Pancreas (tissue), 10 donors: ENCODE data around the gene GALP. TPM values are rescaled to one million over a fixed set of nuclear protein-coding genes. Genes with fewer than 3 reads are reported as not detected.
"Not testable (repeated sequence)": the region's sequence is repeated elsewhere in the genome, so short reads cannot be mapped to it uniquely, and the experiment has no call there.

Source experiments
- ATAC-seq, 4 donors: fragments of 200-7000 bp; cut with Tn5 transposase; one replicate each; pipeline versions ENCODE4 v1.8.0 to v1.9.1; 2020; ENCODE audit warnings: mild to moderate bottlenecking in 4 of 4, moderate library complexity in 4 of 4
- DNase-seq, 6 donors: peaks; one replicate each; pipeline ENCODE4 v3.0.0-alpha.2; 2020
- FAIRE-seq: peaks from 2 replicates; lab custom pipeline; 2012; peaks lifted over from hg19 to GRCh38; lab: Jason Lieb, UNC
- H3K27ac ChIP-seq, 4 donors: fragments of 200-600 bp; sonication (generic); 1 replicate in 3 of 4; 2 replicates in 1 of 4; pipeline versions ENCODE4 v1.5.0 to v1.8.0; 2020
- H3K27me3 ChIP-seq, 4 donors: fragments of 200-600 bp; one replicate each; pipeline ENCODE4 v1.8.0; 2021
- H3K36me3 ChIP-seq, 3 donors: fragments of 200-600 bp; sonication (generic) in 1 of 3; one replicate each; pipeline versions ENCODE4 v1.5.0 to v1.8.0; 2020 to 2021
- H3K4me1 ChIP-seq, 3 donors: fragments of 200-600 bp; one replicate each; pipeline ENCODE4 v1.8.0; 2021
- H3K4me3 ChIP-seq, 4 donors: fragments of 200-600 bp; sonication (generic) in 2 of 4; one replicate each; pipeline versions ENCODE4 v1.5.0 to v1.8.0; 2020 to 2021
- H3K9me3 ChIP-seq, 4 donors: fragments of 200-600 bp; one replicate each; pipeline ENCODE4 v1.8.0; 2021
- CTCF ChIP-seq, 4 donors: fragments of 200-600 bp; sonication (generic) in 3 of 4; IDR thresholded peaks; one replicate each; pipeline versions ENCODE4 v1.5.0 to v1.8.0; 2021; ENCODE audit warnings: antibody characterized with exemption in 4 of 4
- WGBS, 2 donors: extraction: QIAGEN DNeasy Blood & Tissue Kit; methylation state at CpG; one replicate each; pipeline ENCODE4 v1.1.7; 2013; 5-methylcytosine and 5-hydroxymethylcytosine counted together
- intact Hi-C, 3 donors: fragments of 100-400 bp; cut with DNase I; formaldehyde crosslinking; loops; one replicate each; pipeline versions ENCODE4 v1.11.1 to v1.14.2; 2022
- polyA plus RNA-seq, 2 donors: library from polyadenylated mRNA; stranded (reverse); fragments of 200-250 nt; gene quantifications; one replicate each; pipeline ENCODE4 v1.2.3, GENCODE V29; 2013
- total RNA-seq, 6 donors: library from RNA; stranded (reverse); fragmentation: NEBNext Ultra II Directional in 4 of 6; extraction: Animal tissue kit (Norgen Biotek cat#: 25700) in 4 of 6; gene quantifications; one replicate each; pipeline versions ENCODE4 v1.2.1 to v1.2.4, GENCODE V29; 2021 to 2023
- donor health status: healthy with polysubstance abuse.
- donor health status: DM: no; HTN: no; CAD: no; lungs with moderate emphysema.
- donor health status: DM: no; HTN: no; CAD: no.
- donor health status: control.
- donor health status: control.
- donor health status: Bipolar disorder and iron deficiency.
- donor health status: DM: yes; HTN: yes; CAD: no.
- donor health status: DM: no; HTN: no; CAD: no.
- donor health status: DM: no; HTN: no; CAD: no.
- donor health status: DM: yes; HTN: yes; CAD: no.

GALP gene
- total and polyA plus RNA-seq, 8 donors: not detected

GRCh38 chr19:56218961-56219360, 43.2 kb downstream of the GALP start:
- no peak for TF ChIP-seq CTCF (IDR thresholded peaks at IDR 0.05)
- DNase-seq (no peak), FAIRE-seq (no peak), ATAC-seq (no peak)
- Histone ChIP-seq H3K27me3 (no peaks in the 10 kb centered on the region), H3K9me3 (no peaks in the 10 kb centered on the region), H3K36me3 (no peaks in the 10 kb centered on the region), H3K4me3 (no peak overlapping the region), H3K4me1 (no peaks in the 10 kb centered on the region), H3K27ac (no peak overlapping the region)
- WGBS, 2 donors: 89 to 91% methylated on average over 10 of the region's 10 CpGs
- intact Hi-C loops: no loop called here

GRCh38 chr19:56221442-56221841, 45.6 kb downstream of the GALP start:
- H3K36me3 ChIP-seq, H3K4me3 ChIP-seq, H3K27ac ChIP-seq, DNase-seq, H3K27me3 ChIP-seq, H3K9me3 ChIP-seq, FAIRE-seq, intact Hi-C loops, H3K4me1 ChIP-seq: not testable (repeated sequence)
- WGBS, 2 donors: 59 to 61% methylated on average over 9 of the region's 9 CpGs
- peak in 1 of 4 donors; percentile 42 for ATAC-seq

- Histone ChIP-seq H3K4me1 (no peaks in the 10 kb centered on the region), H3K4me3 (no peak overlapping the region), H3K36me3 (no peaks in the 10 kb centered on the region), H3K27ac (no peak overlapping the region), H3K9me3 (no peaks in the 10 kb centered on the region), H3K27me3 (no peaks in the 10 kb centered on the region)
- ATAC-seq (no peak), FAIRE-seq (no peak), DNase-seq (no peak)
- intact Hi-C loops: no loop called here
- 90 to 92% methylated on average over 14 of the region's 14 CpGs for WGBS, 2 donors
- TF ChIP-seq CTCF (IDR thresholded peaks at IDR 0.05): no peak
These were observed 46.0 kb downstream of the GALP start for GRCh38 chr19:56221851-56222250.

GRCh38 chr19:56222901-56223300, 47.1 kb downstream of the GALP start:
- H3K9me3 ChIP-seq: no peaks in the 10 kb centered on the region
- H3K27me3 ChIP-seq: no peaks in the 10 kb centered on the region
- WGBS, 2 donors: 75 to 82% methylated on average over 6 of the region's 6 CpGs
- intact Hi-C loops: no loop called here
- FAIRE-seq (no peak), ATAC-seq (no peak), DNase-seq (no peak)
- no peaks in the 10 kb centered on the region for H3K36me3 ChIP-seq
- TF ChIP-seq CTCF (IDR thresholded peaks at IDR 0.05): no peak
- H3K4me3 ChIP-seq: no peak overlapping the region
- no peaks in the 10 kb centered on the region for H3K4me1 ChIP-seq
- H3K27ac ChIP-seq: no peak overlapping the region

GRCh38 chr19:56223481-56223880, 47.7 kb downstream of the GALP start:
- Histone ChIP-seq H3K27ac (no peak overlapping the region), H3K36me3 (no peaks in the 10 kb centered on the region), H3K9me3 (no peaks in the 10 kb centered on the region), H3K27me3 (no peaks in the 10 kb centered on the region), H3K4me3 (no peak overlapping the region), H3K4me1 (no peaks in the 10 kb centered on the region)
- no peak for DNase-seq
- no peak for ATAC-seq
- intact Hi-C loops: no loop called here
- 77 to 81% methylated on average over 9 of the region's 9 CpGs for WGBS, 2 donors
- no peak for TF ChIP-seq CTCF (IDR thresholded peaks at IDR 0.05)
- FAIRE-seq: no peak

Other genes starting within 250 kb of the GALP start
- not detected for gene NLRP13, start 243.7 kb upstream of the GALP start, total RNA-seq
- gene NLRP13, start 243.7 kb upstream of the GALP start, polyA plus RNA-seq: under 1 TPM in 1 of 2 donors, not detected in 1; 0.02 TPM
- gene NLRP8, start 228.2 kb upstream of the GALP start, total RNA-seq: not detected
- not detected for gene NLRP8, start 228.2 kb upstream of the GALP start, polyA plus RNA-seq
- not detected for gene NLRP5, start 189.2 kb upstream of the GALP start, total RNA-seq
- not detected for gene NLRP5, start 189.2 kb upstream of the GALP start, polyA plus RNA-seq
- gene ZNF787, start 54.7 kb upstream of the GALP start, total RNA-seq: 10 to 100 TPM; 22.1 to 41.9 (median 25.6) TPM
- gene ZNF787, start 54.7 kb upstream of the GALP start, polyA plus RNA-seq: 10 to 100 TPM; 13.6 to 31.1 TPM
- 10 to 100 TPM; 27.9 to 47.9 (median 32.5) TPM for gene ZNF444, start 34.7 kb upstream of the GALP start, total RNA-seq
- gene ZNF444, start 34.7 kb upstream of the GALP start, polyA plus RNA-seq: 10 to 100 TPM; 67.5 to 99.0 TPM
- not detected for gene ZSCAN5B, start 21.8 kb downstream of the GALP start, total RNA-seq
- gene ZSCAN5B, start 21.8 kb downstream of the GALP start, polyA plus RNA-seq: under 1 TPM in 1 of 2 donors, not detected in 1; 0.07 TPM
- gene ZSCAN5C, start 26.3 kb downstream of the GALP start, total RNA-seq: not detected
- gene ZSCAN5C, start 26.3 kb downstream of the GALP start, polyA plus RNA-seq: not detected
- not detected for gene EDDM13, start 96.7 kb downstream of the GALP start, total RNA-seq
- under 1 TPM in 1 of 2 donors, not detected in 1; 0.49 TPM for gene EDDM13, start 96.7 kb downstream of the GALP start, polyA plus RNA-seq
- 1 to 10 TPM; 4.8 to 8.1 (median 6.2) TPM for gene ZSCAN5A, start 138.8 kb downstream of the GALP start, total RNA-seq
- gene ZSCAN5A, start 138.8 kb downstream of the GALP start, polyA plus RNA-seq: 1 to 10 TPM; 4.4 to 5.0 TPM
- gene ZNF582, start 217.5 kb downstream of the GALP start, total RNA-seq: 1 to 10 TPM; 1.2 to 2.0 (median 1.8) TPM
- 1 to 10 TPM; 1.6 to 2.6 TPM for gene ZNF582, start 217.5 kb downstream of the GALP start, polyA plus RNA-seq
- 1 to 10 TPM; 1.7 to 3.4 (median 2.3) TPM for gene ZNF583, start 228.3 kb downstream of the GALP start, total RNA-seq
- gene ZNF583, start 228.3 kb downstream of the GALP start, polyA plus RNA-seq: 1 to 10 TPM in 1 of 2 donors, under 1 TPM in 1; 0.84 to 1.9 TPM